GM20431 (cell line): ENCODE data around the gene PKD1.

Source experiments
- in situ Hi-C: fragments of 300-500 bp; cut with MseI, MboI; formaldehyde crosslinking; loops from one replicate; pipeline ENCODE4 v1.15.0; 2020; ENCODE audit warnings: low sequenced_read_pairs; ENCODE audit not compliant: unreplicated experiment

The PKD1 gene

DNA sequence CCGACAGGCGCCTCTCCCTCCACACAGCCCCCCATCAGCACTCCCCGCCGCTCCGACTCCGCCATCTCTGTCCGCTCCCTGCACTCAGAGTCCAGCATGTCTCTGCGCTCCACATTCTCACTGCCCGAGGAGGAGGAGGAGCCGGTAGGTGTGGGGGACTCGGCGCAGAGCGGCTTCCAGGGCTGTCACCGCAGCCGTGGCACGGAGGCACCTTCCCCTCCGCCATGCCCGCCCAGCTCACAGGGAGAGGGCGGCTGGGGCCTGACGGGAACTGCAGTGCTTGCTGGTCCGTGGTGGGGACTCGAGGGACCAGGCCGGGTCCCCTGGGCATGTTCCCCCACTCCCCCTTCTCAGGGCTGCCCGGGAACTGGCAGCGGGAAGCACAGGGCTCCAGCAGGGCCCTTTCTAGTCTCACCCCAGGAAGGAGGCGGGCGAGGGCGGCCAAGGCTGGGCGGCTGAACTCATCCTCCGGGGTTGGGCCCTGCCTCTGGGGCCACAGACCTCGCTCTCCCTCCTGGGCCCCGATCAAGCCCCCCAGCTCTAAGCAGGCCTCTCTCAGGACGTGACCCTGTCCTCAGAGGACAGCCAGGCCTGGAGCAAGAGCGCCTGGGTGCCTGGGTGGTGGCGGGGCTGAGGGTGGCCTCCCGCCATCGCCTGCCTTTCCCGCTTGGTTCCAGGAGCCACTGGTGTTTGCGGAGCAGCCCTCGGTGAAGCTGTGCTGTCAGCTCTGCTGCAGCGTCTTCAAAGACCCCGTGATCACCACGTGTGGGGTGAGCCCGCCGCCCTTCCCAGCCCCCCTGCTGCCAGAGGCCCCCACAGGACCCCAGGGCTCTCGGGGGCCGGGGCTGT is 35.1 kb upstream of the PKD1 start:
- in situ Hi-C loops: no loop called here

DNA sequence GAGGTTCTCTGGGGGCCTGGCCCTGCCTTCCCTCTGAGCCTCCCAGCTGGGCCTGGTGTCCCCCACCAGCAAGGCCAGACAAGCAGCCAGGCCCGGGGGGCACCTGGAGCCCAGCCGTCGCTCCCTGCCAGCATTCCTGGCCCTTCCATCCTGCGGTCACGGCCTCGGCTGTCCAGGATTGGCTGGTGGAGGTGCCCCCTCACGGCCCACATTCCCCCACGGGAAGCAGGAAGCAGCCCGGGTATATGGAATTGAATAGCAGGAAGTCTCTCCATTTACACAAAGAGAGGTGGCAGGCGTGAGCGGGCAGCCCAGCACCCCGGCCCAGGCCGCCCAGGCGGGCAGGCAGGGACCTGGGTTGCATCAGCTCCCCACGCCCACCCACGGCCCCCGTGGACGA is 34.4 kb upstream of the PKD1 start:
- in situ Hi-C loops: no loop called here

DNA sequence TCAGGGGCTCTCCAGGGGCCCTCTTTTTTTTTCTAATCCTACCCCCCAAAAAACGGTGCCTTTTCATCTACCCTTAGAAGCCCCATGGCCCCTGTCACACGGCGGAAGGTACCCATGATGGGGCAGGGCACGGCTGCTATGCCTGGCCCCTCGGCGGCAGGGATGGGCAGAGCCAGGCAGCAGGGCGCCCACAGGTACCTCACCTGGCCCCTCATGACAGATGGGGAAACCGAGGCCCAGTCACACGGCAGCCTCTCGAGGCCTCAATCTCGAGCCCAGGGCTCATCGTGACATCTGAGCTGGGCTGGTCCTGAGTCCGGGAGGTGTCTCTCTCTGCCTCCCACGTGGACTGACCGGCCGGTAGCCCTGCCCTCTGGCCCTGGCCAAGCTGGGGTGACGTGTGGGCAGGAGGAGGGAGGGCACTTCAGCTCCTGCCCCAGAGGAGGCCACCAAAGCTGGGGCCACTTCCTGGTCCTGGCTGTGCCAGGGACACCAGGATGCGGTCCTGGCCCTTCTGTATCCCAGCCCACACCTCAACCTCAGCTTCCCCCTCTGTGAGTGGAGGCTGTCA is 31.5 kb upstream of the PKD1 start:
- in situ Hi-C loops: no loop called here

DNA sequence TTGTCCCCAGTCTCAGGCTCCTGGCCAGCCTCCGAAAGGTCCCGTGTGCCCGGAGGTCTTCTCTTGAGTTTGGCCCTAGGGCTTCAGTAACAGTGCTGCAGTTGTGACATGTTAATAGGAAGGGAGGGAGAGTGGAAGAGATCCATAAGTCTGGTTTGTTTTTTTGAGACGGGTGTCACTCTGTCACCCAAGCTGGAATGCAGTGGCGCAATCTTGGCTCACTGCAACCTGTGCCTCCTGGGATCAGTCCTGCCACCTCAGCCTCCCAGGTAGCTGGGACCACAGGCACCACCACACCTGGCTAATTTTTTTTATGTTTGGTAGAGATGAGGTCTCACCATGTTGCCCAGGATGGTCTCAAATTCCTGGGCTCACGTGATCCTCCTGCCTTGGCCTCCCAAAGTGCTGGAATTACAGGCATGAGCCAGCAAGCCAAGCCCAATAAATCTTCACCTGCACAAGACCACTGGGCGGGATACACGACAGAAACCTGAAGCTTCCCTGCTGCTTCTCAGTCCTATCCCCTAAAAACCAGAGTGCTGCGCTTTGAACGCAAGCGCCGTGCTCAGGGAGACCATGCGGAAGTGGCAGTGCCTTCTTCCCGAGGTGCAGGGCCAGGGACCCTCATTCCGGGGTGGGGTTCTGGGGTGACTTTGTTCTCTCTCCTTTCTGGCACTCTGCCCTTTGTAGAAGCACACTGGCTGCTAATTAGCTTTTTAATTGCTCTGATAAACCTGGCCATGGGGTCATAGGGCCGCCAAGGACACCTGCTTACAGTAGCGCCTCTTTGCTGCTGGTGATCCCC is 30.8 kb upstream of the PKD1 start:
- in situ Hi-C loops: no loop called here

DNA sequence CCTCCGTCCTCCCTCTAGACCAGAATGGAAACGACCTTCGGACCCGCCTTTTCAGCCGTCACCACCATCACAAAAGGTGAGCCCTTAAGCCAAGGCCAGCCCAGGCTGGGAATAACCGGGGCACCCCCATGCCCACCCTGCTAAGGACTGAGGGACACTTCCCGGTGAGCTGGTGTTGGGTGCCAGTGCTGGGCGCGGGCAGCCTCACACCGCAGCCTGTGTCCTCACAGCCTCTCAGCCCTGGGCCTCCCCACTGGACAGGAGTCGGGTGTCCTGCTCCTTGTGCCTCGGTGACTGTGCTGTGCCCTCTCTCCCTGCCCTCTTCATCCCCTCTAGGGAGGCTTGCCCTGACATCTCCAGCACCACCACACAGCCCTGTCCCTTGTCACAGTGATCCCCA is 30.2 kb upstream of the PKD1 start:
- in situ Hi-C loops: no loop called here

DNA sequence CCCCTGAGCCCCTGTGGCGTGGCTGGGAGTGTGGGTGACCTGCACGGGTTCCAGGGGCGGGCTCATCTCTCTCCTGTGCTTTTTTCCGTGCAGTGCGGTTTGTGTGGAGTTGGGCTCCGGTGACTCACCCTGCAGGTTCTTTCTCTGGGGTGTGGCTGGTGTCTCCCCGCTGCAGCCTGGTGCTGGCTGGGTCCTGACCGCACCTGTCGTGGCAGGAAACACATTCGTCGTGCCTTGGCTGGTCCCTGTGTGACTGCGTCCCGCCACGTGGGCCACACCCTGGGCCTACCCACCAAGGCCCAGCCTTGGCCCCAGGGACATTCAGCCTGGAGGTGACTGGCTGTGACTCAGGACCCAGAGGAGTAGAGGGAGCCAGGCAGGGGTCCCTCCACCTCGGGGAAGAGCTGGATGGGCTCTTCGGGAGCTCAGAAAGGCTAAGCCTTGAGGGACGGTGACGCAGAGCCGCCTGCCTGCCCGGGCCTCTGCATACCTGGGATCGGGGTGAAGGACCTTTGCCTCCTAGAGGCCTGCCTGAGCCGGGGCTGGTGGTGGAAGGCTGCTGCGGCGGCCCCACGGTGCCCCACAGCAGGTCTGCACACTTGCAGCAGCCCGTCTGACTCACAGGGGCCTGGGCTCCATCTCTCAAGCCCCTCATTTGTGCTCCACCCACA is 27.6 kb upstream of the PKD1 start:
- in situ Hi-C loops: no loop called here

DNA sequence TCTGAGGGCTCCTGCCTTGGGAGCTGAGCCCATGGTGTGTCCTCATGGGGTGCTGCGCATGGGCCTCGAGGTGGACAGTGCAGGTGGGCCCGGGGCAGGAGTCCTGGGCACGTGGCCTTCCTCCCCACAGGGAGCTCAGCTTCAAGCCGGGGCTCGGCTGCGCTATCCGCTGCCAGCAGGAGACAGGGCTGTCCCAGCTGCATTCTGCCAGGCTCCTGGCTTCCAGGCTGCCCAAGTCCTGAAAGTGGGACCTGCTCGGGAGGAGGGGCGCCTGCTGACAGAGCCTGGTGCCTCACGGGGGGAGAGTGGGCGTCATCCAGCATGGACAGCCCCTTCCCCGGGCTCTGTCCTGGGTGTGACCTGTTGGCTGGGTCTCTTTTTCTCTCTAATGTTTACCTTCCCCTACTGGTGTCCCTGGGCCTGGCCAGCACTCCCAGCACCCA is 27.0 kb upstream of the PKD1 start:
- in situ Hi-C loops: no loop called here

DNA sequence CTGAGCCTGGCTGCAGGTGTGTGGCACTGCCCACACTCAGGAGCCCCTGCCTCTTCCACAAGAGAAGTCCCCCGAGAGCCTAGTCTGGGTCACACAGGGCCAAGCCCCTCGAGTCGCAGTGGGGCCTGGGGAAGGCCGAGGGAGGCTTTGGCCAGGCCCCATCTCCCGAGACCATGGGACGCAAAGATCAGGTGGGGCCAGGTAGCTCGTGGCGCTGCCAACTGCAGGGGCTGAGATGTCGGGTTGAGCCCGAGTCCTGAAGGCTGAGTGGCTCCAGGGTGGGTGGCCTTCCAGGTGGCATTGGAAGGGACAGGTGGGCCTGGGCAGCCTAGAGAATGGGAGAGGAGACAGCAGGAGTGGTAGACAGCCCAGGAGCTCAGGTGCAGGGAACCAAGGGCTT is 26.2 kb upstream of the PKD1 start:
- in situ Hi-C loops: no loop called here

DNA sequence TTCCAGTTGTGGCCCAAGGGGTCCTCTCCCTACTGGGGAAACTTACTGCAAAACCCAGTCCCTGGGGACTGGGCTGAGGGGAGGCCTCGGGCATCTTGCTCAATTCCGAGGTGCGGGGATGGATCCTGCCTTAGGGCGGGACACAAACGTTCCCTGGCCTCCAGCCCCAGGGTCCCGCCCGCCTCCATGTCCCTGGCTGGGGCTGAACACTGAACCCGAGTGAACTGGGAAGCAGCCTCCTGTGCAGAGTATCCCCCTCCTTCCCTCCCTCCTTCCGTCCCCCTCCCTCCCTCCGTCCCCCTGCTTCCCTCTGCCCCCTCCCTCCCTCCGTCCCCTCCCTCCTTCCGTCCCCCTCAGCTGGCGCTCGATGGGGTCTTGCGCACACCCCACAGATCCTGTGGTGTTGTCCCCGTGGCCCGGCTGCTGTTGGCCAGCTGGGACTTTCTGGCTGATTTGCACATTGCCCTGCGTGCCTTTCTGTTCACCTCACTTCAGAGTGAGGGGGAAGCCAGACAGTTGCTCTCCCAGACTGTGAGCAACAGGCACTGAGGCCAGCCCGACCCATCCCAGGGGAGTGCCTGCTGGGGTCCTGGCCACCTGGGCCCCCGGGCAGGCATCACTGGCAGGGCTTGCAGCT is 25.3 kb upstream of the PKD1 start:
- in situ Hi-C loops: no loop called here

DNA sequence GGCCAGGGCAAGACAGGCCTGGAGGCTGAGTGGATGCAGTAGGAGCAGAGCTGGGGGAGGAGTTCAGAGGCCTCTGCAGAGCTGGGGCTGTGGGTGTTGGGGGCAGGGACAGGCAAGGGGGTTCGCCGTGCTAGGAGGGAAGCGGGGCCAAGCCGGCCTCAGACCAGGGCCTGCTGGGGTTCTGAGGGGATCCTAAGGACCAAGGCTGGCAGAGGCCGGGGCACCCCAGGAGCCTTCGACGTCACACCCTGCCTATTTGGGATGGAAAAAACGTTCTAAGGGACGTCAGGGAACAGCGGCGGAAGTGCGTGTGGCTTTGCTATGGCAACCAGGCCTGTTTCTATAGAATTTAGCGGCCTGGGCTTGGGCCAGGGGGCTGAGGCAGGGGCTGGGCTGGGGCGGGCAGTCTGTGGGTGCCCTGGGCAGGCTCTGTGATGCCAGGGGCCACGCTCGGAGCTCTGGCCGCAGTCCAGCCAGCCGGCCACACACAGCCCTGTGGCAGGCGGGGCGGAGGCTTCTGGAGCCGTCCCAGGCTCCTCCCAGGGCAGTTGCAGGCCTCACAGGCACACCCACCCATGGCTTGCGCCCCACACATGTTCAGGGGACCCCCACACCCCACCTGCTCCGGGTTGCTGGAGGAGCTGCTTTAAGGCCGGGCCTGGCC is 23.6 kb upstream of the PKD1 start:
- in situ Hi-C loops: no loop called here

DNA sequence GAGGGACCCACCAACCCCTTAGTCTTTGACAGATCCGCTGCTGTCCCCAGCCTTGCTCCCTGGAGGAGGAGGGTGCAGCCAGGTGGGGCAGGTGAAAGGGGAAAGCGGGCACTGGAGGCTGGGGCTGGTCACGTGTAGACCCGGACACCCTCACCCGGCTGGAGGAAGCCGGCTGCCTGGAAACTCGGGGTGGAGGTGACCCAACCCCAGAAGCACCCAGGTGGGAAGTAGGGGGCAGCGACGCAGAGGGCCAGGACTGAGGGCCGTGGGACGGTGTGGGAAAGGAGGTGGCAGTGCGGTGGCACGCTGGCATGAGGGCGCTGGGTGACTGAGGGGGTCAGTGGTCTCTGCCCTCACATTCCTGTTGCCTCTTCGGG is 22.6 kb upstream of the PKD1 start:
- in situ Hi-C loops: no loop called here

DNA sequence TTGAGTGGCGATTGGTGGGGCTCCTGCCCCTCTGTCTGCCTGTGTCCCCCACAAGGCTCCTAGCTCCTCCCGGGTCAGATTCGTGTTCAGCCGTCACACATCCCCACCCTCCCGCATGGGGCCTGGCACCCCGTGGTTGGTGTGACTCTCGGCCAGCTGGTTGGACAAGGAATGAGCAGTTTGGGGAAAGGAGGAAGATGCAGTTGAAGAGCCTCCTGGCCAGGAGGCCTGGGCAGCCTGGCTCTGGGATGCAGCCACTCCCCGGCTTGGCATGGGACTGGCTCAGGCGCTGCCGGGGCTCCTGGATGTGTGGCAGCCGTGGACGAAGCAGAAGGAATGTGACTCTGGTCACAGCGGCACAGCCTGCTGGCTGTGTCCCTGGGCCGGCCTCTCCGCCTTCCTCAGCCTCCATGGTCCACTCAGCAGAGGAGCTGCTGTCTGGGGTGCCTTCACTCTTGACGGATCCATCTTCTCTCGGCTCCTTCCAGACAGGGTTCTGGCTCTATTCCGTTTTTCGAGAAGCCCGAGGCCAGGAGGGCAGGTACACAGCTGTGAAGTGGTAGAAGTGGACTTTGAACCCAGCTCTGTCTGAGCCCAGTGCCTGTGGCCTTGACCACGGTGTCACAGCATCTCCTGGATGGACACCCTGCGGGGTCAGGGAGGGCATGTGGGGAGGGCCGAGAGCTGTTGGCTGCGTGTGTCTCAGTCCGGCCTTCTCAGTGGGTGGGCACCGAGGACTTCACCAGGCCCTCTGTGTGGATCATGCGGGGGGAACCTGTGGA is 22.0 kb upstream of the PKD1 start:
- in situ Hi-C loops: no loop called here

DNA sequence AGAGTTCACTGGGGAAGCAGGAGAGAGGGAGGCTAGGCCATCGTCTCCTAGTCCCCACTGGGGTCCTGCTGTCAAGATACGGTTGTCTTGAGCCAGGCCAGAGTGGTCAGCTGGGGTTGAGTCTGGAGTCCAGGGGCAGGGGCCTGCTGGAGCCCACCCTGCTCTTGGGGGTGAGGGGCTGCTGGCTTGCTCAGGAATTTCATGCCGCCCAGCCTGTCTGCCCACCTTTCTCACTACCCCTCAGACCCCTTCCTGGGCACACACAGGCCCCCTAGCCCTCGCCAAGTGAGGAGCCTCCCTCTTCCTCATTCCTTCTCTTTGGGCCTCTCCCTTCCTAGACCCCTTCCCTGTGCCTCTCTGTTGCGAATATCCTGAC is 21.1 kb upstream of the PKD1 start:
- in situ Hi-C loops: no loop called here

DNA sequence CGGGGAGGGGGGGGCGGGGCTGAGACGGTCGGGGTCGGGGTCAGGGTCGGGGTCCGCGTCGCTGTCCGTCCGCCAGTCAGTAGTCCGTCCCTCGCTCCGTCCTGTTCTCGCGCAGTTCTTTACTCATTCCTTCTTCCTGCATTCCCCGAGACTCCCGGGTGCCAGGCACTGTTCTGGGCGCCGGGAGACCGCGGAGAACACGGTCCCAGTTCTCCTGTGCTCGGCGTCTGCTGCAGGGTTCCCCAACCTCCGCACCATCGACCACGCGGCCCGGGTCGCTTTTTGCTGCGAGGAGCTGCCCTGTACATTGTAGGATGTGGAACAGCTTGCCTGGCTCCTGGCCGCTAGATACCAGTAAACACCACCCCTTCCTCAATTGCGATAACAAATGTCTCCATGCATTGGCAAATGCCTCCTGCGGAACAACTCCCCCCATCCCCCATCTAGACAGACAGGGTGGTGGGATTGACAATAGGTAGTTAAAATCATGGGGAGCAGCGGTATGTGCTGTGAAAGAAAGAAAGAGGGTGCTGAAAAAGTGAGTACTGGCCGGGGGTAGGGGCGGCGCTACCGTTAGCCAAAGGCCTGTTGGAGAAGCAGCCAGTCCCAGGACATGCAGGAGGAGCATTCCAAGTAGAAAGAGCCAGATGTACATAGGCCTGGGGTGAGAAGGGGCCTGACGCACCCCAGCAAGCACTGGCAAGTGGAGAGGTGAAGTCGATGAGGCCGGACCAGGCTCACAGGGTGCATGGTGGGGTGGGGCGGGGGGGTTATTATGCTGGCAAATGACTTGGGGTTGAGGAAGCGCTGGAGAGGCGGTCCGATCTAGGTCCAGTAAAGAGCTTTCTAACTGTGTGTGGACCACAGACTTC is 20.5 kb upstream of the PKD1 start:
- in situ Hi-C loops: no loop called here

DNA sequence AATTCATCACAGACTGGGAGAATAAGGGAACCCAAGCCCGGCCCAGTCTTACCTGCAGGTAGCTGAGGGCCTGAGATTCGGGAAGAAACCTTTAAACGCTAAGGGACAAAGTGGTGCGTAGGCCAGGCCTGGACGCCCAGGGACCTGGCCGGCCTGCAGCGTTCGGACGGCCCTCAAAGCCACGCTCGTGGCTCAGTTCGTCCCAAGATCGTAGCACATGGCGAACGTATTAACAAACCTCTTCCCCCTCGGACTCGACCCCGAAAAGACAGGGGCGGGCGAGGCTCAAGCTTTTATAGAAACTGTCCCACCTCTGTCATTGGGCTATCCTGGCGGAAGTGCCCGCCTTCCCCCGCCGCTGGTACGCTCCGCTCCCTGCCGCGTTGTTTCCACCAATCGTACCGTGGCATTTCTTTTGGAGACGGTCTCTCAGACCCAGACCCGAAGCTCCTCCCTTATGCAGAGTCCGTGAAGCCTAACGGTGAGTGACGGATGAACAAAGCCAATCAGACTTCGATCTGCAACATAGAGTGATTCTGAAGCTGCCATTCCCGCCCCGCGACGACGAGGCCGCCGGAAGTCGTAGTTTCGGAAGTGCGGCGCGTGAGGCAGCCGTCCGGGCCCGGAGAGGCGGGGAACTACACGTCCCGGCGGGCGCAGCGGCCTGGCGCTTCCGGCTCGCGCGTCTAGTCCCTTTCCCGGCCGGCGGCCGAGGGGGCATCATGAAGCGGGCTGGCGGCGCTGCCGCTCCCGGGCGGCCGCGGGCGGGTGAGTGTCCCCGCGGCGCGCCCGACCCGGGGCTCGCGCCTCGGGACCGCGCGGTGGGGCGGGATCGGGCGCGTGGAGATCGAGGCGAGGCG is 19.6 kb upstream of the PKD1 start, which contains the start of gene TRAF7:
TRAF7 (plus strand) TSS at position 692 of the 860 bp plus-strand sequence. CDS start 8,139 bp downstream, outside the sequence.
- in situ Hi-C loops: no loop called here

DNA sequence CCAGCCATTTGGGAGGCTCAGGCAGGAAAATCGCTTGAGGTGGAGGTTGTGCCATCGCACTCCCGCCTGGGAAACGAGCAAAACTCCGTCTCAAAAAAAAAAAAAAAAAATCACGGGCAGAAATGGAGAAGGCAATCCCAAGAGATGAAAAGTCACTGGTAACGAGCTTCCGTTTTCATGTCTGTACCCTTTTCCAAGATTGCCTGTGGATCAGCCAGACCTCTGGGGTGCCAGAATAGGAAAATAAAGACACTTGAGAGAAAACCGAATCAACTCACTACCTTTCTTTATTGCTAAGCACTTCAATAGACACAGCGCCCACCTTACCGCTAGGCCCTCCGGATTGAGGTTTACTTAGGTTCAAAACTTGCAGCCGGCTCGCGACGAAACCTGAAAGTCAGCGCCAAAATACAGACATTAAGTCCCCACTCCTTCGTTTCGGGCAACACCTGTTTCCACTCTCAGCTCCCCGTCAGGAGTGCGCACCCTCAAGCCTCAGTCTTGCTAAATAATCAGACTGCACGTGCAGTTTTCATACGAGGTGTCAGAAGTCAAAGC is 18.9 kb upstream of the PKD1 start:
- in situ Hi-C loops: no loop called here
